Dedifferentiated amniotic fluid mesenchymal stem cell (primary cell): ENCODE results near the gene PHF5A.
A peak's percentile ranks its signal among the peaks of the same experiment; 100 is the strongest.
"Not testable (repeated sequence)": the region's sequence is repeated elsewhere in the genome, so short reads cannot be mapped to it uniquely, and the experiment has no call there.

ENCODE experiments used
- DNase-seq: peaks from one replicate; pipeline ENCODE4 v3.0.0-alpha.2; 2016; ENCODE audit errors: extremely low spot score

PHF5A gene

GRCh38 chr22:41488076-41488475 lies 19.6 kb upstream of the PHF5A start:
- DNase-seq = no peak

GRCh38 chr22:41487037-41487935 lies 18.8 kb upstream of the PHF5A start:
- DNase-seq = no peak

- DNase-seq = no peak
These were observed 16.5 kb upstream of the PHF5A start for GRCh38 chr22:41485033-41485432.

GRCh38 chr22:41482319-41482935 lies 13.9 kb upstream of the PHF5A start:
- no peak for DNase-seq

- DNase-seq = no peak
These were observed 13.4 kb upstream of the PHF5A start for GRCh38 chr22:41481925-41482318.

GRCh38 chr22:41481131-41481830 lies 12.8 kb upstream of the PHF5A start:
- DNase-seq = no peak

- DNase-seq = peak; percentile 74
These were observed 11.9 kb upstream of the PHF5A start for GRCh38 chr22:41480397-41480735.

GRCh38 chr22:41479671-41480396 lies 11.3 kb upstream of the PHF5A start:
- peak; percentile 41 for DNase-seq

- DNase-seq = no peak
These were observed 10.5 kb upstream of the PHF5A start for GRCh38 chr22:41478891-41479521.

GRCh38 chr22:41478473-41478872 lies 10.0 kb upstream of the PHF5A start:
- no peak for DNase-seq

- DNase-seq = no peak
These were observed 6.5 kb upstream of the PHF5A start for GRCh38 chr22:41474872-41475451.

- DNase-seq = no peak
These were observed 3.1 kb upstream of the PHF5A start for GRCh38 chr22:41471568-41471967.

- no peak for DNase-seq
These were observed 2.4 kb upstream of the PHF5A start for GRCh38 chr22:41470886-41471285.

- DNase-seq = no peak
These were observed 843 bp upstream of the PHF5A start for GRCh38 chr22:41469218-41469851.

- no peak for DNase-seq
These were observed 6.6 kb downstream of the PHF5A start for GRCh38 chr22:41461901-41462300.

- DNase-seq = not testable (repeated sequence)
These were observed 8.4 kb downstream of the PHF5A start for GRCh38 chr22:41460071-41460470.

GRCh38 chr22:41459431-41459830 lies 9.1 kb downstream of the PHF5A start:
- no peak for DNase-seq

- DNase-seq = no peak
These were observed 10.2 kb downstream of the PHF5A start for GRCh38 chr22:41458161-41458728.

- DNase-seq = peak; percentile 99
These were observed 20.2 kb downstream of the PHF5A start for GRCh38 chr22:41448189-41448808.
